Effector memory CD8-positive, alpha-beta T cell (primary cell): ENCODE results near the gene SMOC2.

Experiments
- ATAC-seq: fragments of 150-1000 bp; cut with Tn5 transposase; replicated peaks from 2 replicates; pipeline ENCODE4 v1.10.0; 2021; ENCODE audit warnings: mild to moderate bottlenecking, moderate library complexity
- DNase-seq, 3 experiments: peaks; one replicate each; pipeline ENCODE4 v3.0.0; 2021
- H3K27ac Mint-ChIP-seq, 2 donors: one replicate each; pipeline ENCODE4 v1.8.0; 2022; ENCODE audit warnings: mild to moderate bottlenecking in 2 of 2, mixed read lengths in 2 of 2, moderate library complexity in 2 of 2
- H3K27me3 Mint-ChIP-seq, 2 donors: one replicate each; pipeline ENCODE4 v1.8.0; 2022; ENCODE audit warnings: mixed read lengths in 2 of 2
- H3K36me3 Mint-ChIP-seq: one replicate; pipeline ENCODE4 v1.8.0; 2022; ENCODE audit warnings: mild to moderate bottlenecking, moderate library complexity, mixed read lengths; ENCODE audit not compliant: insufficient read depth
- H3K4me1 Mint-ChIP-seq, 2 donors: one replicate each; pipeline ENCODE4 v1.8.0; 2022; ENCODE audit warnings: low read depth in 2 of 2, mixed read lengths in 2 of 2
- H3K4me3 Mint-ChIP-seq, 2 donors: one replicate each; pipeline ENCODE4 v1.8.0; 2022; ENCODE audit warnings: mild to moderate bottlenecking in 2 of 2, mixed read lengths in 2 of 2, moderate library complexity in 2 of 2
- H3K9me3 Mint-ChIP-seq, 2 donors: one replicate each; pipeline ENCODE4 v1.8.0; 2022; ENCODE audit warnings: mixed read lengths in 2 of 2

Gene SMOC2

DNA sequence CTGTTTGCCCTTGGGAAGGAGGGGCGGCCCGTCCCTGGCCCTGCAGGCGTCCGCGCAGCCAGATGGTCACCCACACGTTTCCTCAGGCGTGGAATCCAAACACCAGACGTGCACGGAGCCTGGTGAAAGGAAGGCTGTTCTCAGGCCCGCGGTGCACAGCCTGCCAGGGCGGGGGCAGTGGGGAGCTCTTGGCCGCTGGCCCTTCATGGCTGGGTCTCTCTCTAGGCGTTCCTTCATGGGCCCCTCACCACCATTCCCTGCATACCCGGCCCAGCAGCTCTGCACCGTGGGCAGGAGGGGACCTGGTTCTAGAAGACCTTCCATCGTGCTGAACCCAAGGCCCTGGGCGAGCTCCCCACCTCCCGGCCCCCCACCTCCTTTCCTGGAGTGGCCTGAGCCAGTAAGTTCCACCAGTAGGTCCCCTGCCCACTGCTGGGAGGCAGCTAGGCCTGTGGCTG is 30.4 kb upstream of the SMOC2 start:
- Mint-ChIP-seq H3K9me3 (no peaks in the 10 kb centered on the region), H3K4me3 (no peak overlapping the region), H3K4me1 (no peaks in the 10 kb centered on the region), H3K27me3 (peaks cover 9% of the 10 kb centered on the region in 2 donors), H3K27ac (no peak overlapping the region), H3K36me3 (peaks cover 3% of the 10 kb centered on the region)
- no peak for DNase-seq
- no peak for ATAC-seq

DNA sequence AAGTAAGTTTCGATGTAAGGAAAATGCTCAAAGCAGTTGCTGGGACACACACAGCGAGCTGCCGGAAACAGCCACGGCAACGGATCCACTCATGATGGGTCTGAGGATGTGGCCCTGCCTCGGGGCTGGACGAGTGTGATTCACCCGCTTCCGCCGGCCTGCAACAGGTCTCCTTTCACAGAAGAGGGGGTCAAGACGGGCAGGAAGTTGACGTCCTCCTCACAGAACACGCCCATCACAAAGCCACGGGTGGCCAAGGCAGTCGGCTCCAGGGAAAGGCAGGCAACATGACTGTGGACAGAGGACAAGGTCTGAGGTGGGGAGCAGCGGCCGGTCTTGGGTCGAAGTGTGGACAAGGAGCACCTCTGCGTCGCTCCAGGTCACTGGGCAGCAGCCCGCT is 29.9 kb upstream of the SMOC2 start:
- H3K36me3 Mint-ChIP-seq: peaks cover 3% of the 10 kb centered on the region
- no peak overlapping the region for H3K27ac Mint-ChIP-seq
- H3K4me3 Mint-ChIP-seq: no peak overlapping the region
- DNase-seq (no peak), ATAC-seq (no peak)
- no peaks in the 10 kb centered on the region for H3K9me3 Mint-ChIP-seq
- H3K4me1 Mint-ChIP-seq: no peaks in the 10 kb centered on the region
- H3K27me3 Mint-ChIP-seq: peaks cover 9% of the 10 kb centered on the region in 2 donors

DNA sequence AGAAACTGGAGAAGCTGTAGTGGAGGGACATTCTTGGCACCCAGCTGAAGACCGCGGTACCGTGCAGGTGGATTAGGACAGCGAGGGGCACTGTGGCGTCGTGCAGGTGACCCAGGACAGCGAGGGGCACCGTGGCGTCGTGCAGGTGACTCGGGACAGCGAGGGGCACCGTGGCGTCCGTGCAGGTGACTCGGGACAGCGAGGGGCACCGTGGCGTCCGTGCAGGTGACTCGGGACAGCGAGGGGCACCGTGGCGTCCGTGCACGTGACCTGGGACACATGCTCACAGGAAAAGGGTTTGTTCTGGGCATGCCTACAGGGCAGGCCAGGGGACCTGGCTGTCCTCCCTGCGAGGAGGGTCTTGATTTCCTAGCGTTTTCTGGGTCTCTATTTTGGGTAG is 29.2 kb upstream of the SMOC2 start:
- Mint-ChIP-seq H3K4me3 (no peak overlapping the region), H3K27ac (no peak overlapping the region), H3K4me1 (no peaks in the 10 kb centered on the region), H3K27me3 (peaks cover 9% of the 10 kb centered on the region in 2 donors), H3K36me3 (peaks cover 3% of the 10 kb centered on the region), H3K9me3 (no peaks in the 10 kb centered on the region)
- no peak for ATAC-seq
- DNase-seq: no peak

DNA sequence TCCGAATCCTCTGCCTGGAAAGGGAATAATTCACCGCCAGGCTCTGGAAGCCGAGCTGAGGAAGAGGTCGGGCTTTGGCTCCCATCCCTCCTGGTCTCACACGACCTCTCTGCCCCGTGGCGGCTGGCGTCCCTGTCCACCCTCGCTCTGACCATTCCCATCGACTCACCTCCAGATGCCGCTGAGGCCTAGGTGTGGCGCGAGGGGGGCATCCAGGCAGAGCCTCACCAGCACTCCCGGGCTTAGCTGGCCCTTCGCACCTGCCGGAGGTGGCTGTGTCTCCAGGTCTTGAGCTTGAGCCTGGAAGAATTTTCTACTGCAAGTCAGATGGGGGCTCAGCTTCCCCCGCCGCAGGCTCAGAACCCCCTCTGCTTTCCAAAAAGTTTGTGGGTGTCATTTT is 28.5 kb upstream of the SMOC2 start:
- H3K27me3 Mint-ChIP-seq: peaks cover 9 to 11% of the 10 kb centered on the region in 2 donors

DNA sequence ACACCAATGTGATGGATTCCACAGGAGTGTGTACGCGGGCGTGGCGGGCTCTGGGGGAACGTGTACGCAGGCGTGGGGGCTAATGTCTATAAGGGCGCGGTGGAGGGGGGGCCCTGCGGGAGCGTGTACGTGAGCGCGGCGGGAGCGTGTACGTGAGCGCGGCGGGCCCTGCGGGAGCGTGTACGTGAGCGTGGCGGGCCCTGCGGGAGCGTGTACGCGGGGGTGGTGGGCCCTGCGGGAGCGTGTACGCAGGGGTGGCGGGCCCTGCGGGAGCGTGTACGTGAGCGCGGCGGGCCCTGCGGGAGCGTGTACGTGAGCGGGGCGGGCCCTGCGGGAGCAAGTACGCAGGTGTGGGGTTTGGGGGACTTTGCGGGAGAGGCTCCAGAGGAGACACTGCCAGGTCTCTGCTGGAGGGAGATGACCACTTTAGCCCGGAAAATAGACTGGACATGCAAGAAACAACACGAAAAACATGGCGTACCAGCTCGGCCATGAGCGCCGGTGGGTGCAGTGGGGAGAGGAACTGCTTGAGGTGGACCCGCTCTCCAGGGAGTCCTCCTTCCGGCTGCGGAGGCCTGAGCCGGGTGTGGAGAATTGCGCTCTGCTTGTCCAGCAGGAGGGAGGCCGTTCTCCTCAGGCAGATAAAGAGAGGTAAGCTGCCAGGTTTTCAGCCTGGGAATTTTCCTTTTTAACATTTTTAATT is 27.8 kb upstream of the SMOC2 start:
- Mint-ChIP-seq H3K27me3 (peaks cover 2 to 9% of the 10 kb centered on the region in 2 donors), H3K36me3 (peaks cover 3% of the 10 kb centered on the region), H3K4me3 (no peak overlapping the region), H3K27ac (no peak overlapping the region), H3K4me1 (no peaks in the 10 kb centered on the region), H3K9me3 (no peaks in the 10 kb centered on the region)
- DNase-seq: no peak
- no peak for ATAC-seq

More for the DNA sequence above, 28.5 kb upstream of the SMOC2 start:
- H3K4me1 Mint-ChIP-seq: no peaks in the 10 kb centered on the region
- peaks cover 3% of the 10 kb centered on the region for H3K36me3 Mint-ChIP-seq
- no peak overlapping the region for H3K4me3 Mint-ChIP-seq
- no peak overlapping the region for H3K27ac Mint-ChIP-seq
- no peak for ATAC-seq
- no peaks in the 10 kb centered on the region for H3K9me3 Mint-ChIP-seq
- no peak for DNase-seq

DNA sequence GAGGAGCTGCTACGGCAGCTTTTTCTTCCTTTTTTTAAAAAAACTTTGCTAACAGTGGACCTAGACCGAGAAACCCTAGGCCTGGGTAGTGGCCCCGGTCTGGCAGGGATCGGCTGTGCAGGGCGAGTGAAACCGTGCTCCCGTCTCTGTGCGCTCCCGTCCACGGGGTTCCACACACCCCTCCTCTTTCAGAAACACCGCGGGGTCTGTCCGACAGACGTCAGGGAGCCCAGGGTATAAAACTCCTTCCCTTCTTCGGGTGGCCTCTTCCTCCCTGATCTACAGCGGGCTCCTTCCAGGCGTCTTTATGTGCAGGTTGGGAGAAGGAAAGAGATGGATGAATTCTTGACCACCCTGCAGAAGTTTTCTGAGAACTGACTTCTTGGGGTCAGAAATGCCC is 27.1 kb upstream of the SMOC2 start:
- Mint-ChIP-seq H3K4me3 (no peak overlapping the region), H3K27ac (no peak overlapping the region), H3K9me3 (no peaks in the 10 kb centered on the region), H3K4me1 (no peaks in the 10 kb centered on the region), H3K36me3 (peaks cover 3% of the 10 kb centered on the region), H3K27me3 (peaks cover 0 to 6% of the 10 kb centered on the region in 2 donors)
- DNase-seq (no peak), ATAC-seq (no peak)

- Mint-ChIP-seq H3K27me3 (peaks cover 0 to 6% of the 10 kb centered on the region in 2 donors), H3K4me3 (no peak overlapping the region), H3K4me1 (no peaks in the 10 kb centered on the region), H3K36me3 (peaks cover 3% of the 10 kb centered on the region), H3K27ac (no peak overlapping the region), H3K9me3 (no peaks in the 10 kb centered on the region)
- ATAC-seq (no peak), DNase-seq (no peak)
These were observed 26.5 kb upstream of the SMOC2 start for GRCh38 chr6:168414336-168415097.

DNA sequence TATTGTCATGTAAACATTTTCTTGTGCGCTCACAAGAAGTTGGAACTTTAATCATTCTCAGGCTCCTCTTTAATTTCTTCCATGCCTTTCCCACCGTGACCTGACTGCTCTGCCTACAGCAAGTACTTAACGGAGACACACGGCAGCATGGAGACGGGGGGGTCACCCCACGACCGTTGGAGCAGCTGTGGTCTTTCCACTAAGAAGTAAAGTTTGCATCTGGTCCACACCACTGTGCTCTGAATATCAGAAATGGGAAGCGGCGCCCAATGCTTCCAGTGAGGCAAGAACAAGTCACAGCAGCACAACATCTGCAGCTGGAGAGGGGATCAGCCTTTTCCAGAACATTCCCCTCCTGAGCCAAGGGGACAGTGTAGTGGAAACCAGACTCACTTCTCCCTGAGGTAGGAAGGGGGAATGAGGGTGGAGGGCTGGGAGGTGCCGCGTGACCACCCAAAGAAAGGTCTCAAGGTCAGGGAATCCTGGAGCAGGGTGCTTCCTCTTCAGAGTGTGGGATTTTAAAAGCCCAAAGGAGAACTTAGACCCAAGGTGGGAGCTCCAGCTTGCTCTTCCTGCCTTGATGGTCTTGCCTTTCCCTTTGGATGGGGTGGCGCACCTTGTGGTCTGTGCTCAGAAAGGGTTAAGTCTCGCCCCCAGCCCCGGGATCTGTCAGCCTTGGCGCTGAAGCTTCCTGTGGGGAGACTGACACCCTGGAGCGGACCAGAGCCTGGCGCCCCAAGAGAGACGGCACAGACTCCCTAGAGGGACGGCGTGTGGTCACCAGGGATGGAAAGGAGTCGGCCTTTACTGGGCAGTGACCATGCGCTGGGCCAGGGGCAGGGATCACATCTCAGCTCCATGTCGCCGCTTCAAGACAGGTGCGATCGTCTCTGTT is 25.6 kb upstream of the SMOC2 start:
- H3K27ac Mint-ChIP-seq: no peak overlapping the region
- H3K4me3 Mint-ChIP-seq: no peak overlapping the region
- H3K36me3 Mint-ChIP-seq: peaks cover 3% of the 10 kb centered on the region
- H3K4me1 Mint-ChIP-seq: no peaks in the 10 kb centered on the region
- DNase-seq (no peak), ATAC-seq (no peak)
- H3K9me3 Mint-ChIP-seq: no peaks in the 10 kb centered on the region
- H3K27me3 Mint-ChIP-seq: peaks cover 0 to 14% of the 10 kb centered on the region in 2 donors

GRCh38 chr6:168415993-168416530 is 24.9 kb upstream of the SMOC2 start:
- Mint-ChIP-seq H3K4me1 (no peaks in the 10 kb centered on the region), H3K36me3 (peaks cover 3% of the 10 kb centered on the region), H3K9me3 (no peaks in the 10 kb centered on the region), H3K27me3 (peaks cover 0 to 15% of the 10 kb centered on the region in 2 donors), H3K27ac (no peak overlapping the region), H3K4me3 (no peak overlapping the region)
- no peak for ATAC-seq
- DNase-seq: no peak

DNA sequence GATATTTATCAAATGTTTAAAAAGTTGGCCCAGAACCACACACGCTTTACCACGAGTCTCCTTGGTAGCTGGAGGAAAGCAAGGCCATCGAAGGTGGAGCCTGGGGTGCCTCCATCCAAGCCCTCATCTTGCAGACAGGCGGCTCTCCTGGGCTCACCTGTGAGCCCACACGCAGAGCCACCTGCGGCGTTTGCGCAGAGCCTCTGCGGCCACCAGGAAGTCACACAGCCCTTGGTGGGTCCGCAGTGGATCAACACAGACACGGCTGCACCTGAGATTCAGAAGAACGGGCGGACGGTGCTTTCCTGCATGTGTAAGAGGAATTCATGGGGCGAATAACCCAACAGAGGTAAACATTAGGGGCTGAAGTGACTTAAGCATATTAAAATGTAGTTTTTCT is 24.5 kb upstream of the SMOC2 start:
- Mint-ChIP-seq H3K36me3 (peaks cover under 1% of the 10 kb centered on the region), H3K4me1 (no peaks in the 10 kb centered on the region), H3K9me3 (no peaks in the 10 kb centered on the region), H3K27me3 (peaks cover 0 to 15% of the 10 kb centered on the region in 2 donors), H3K27ac (no peak overlapping the region), H3K4me3 (no peak overlapping the region)
- no peak for DNase-seq
- no peak for ATAC-seq

DNA sequence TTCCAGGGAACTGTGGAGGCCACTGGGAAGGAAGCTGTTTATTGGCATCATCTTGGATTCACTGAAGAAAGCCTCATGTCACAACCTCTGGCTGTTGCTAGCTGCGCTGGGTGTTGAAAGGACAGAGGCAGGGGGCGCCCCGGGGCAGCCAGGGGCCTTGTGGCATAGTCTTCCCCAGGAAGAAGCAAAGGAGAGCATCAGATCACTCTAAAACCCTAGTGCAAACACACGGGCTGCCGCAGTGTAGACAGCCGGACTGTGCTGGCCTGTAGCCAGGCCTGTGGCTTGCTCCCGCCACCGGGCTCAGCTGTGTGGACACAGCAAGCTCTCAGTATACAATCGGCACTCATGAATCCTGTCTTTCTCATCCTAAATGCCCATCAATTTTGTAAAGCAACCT is 23.8 kb upstream of the SMOC2 start:
- no peak overlapping the region for H3K27ac Mint-ChIP-seq
- DNase-seq: no peak

DNA sequence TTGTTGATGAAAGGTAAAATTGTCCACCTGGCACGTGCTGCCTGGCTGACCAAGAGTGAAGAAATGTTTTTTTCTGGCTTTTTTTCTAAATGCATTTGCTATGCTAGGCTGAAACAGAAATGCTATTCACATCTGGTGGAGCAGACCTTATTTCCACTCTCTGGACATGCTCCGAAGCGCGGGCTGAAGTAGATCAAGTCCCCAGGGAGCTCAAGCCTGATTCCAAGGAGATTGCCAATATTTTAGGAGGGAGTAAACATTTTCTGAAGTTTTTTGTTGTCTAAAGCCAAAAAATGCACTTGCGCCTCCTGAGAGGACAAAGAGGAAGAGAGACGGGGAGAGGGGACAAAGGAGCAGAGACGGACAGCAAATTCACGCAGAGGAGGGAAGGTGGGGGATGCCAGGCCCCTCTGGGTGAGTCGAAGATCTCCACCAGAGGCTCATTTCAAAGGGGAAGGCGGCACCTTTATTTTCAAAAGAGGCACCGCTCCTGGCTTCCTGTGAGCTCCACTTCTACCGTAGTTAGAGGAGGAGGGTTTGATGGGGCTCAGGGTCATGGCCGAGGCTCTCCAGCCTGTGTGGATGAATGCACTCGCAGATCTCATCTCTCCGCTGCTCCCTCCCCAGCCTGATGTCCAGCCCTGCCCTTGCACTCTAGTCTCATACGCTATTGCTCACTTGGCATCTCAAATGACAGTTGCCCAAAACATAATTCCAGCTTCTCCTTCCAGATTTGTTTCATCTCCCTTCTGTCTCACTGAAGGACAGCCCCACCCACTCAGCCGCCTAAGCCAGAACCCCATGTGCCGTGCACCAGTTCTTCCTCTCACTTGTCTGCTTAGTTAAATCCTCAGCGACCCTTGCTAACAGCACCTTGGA is 23.1 kb upstream of the SMOC2 start:
- H3K27ac Mint-ChIP-seq: no peak overlapping the region

More for the DNA sequence above, 23.8 kb upstream of the SMOC2 start:
- Mint-ChIP-seq H3K4me1 (no peaks in the 10 kb centered on the region), H3K9me3 (no peaks in the 10 kb centered on the region), H3K27me3 (peaks cover 4 to 15% of the 10 kb centered on the region in 2 donors), H3K4me3 (no peak overlapping the region), H3K36me3 (no peaks in the 10 kb centered on the region)
- no peak for ATAC-seq

More for the DNA sequence above, 23.1 kb upstream of the SMOC2 start:
- H3K4me3 Mint-ChIP-seq: no peak overlapping the region
- ATAC-seq (no peak), DNase-seq (no peak)
- peaks cover 7 to 15% of the 10 kb centered on the region in 2 donors for H3K27me3 Mint-ChIP-seq
- H3K9me3 Mint-ChIP-seq: no peaks in the 10 kb centered on the region
- no peaks in the 10 kb centered on the region for H3K36me3 Mint-ChIP-seq
- H3K4me1 Mint-ChIP-seq: no peaks in the 10 kb centered on the region
